K562 (cell line): ENCODE results near the gene RCOR1. TPM values are rescaled to one million over a fixed set of nuclear protein-coding genes. Genes with fewer than 3 reads are reported as not detected.

Experiments used
- ARHGAP35 ChIP-seq: fragments of 450-650 bp; IDR thresholded peaks from 2 replicates; pipeline ENCODE4 v1.6.1; 2018; ENCODE audit not compliant: partially characterized antibody
- ARID1B ChIP-seq: fragments of 450-650 bp; IDR thresholded peaks from 2 replicates; pipeline ENCODE4 v1.6.1; 2016; ENCODE audit warnings: antibody characterized with exemption, mild to moderate bottlenecking, inconsistent platforms
- BRCA1 ChIP-seq, 2 experiments: fragments of 450-650 bp in 1 of 2; sonication (generic) in 1 of 2; formaldehyde crosslinking in 1 of 2; IDR thresholded peaks; 2 replicates each; pipeline versions ENCODE4 v1.5.0 to v1.6.1; 2017 to 2020; ENCODE audit warnings: mild to moderate bottlenecking in 1 of 2, missing genetic modification reagents in 1 of 2
- CEBPB ChIP-seq: fragments of 450-650 bp; IDR thresholded peaks from 2 replicates; pipeline ENCODE4 v1.6.1; 2016; ENCODE audit warnings: missing genetic modification characterization, missing compliant biosample characterization
- EP300 ChIP-seq: IDR thresholded peaks from 2 replicates; pipeline ENCODE4 v1.6.1; 2012; ENCODE audit warnings: low read length, improper control_type of control experiment
- HSF4 ChIP-seq: fragments of 250-450 bp; sonication (Bioruptor Pico); IDR thresholded peaks from 2 replicates; pipeline ENCODE4 v2.1.2; 2022; ENCODE audit warnings: mild to moderate bottlenecking, moderate library complexity, borderline replicate concordance
- IRF2 ChIP-seq: sonication (generic); formaldehyde crosslinking; IDR thresholded peaks from 2 replicates; pipeline ENCODE4 v1.8.1; 2022; ENCODE audit warnings: mild to moderate bottlenecking, missing genetic modification reagents
- KAT7 ChIP-seq: sonication (generic); formaldehyde crosslinking; IDR thresholded peaks from 2 replicates; pipeline ENCODE4 v1.8.0; 2022; ENCODE audit warnings: missing genetic modification reagents, mild to moderate bottlenecking, borderline replicate concordance
- KLF13 ChIP-seq: fragments of 450-650 bp; IDR thresholded peaks from 2 replicates; pipeline ENCODE4 v1.6.1; 2016; ENCODE audit warnings: missing genetic modification characterization, low read depth, mild to moderate bottlenecking, missing compliant biosample characterization, moderate library complexity, borderline replicate concordance
- MTA3 ChIP-seq: fragments of 450-650 bp; formaldehyde crosslinking; IDR thresholded peaks from 2 replicates; pipeline ENCODE4 v1.6.1; 2017; ENCODE audit warnings: mild to moderate bottlenecking, borderline replicate concordance
- NFATC3 ChIP-seq: fragments of 450-650 bp; IDR thresholded peaks from 2 replicates; pipeline ENCODE4 v1.6.1; 2017; ENCODE audit warnings: mild to moderate bottlenecking
- NUFIP1 ChIP-seq: fragments of 450-650 bp; IDR thresholded peaks from 2 replicates; pipeline ENCODE4 v1.6.1; 2018; ENCODE audit not compliant: partially characterized antibody
- PML ChIP-seq: IDR thresholded peaks from 2 replicates; pipeline ENCODE4 v1.6.1; 2012; ENCODE audit warnings: low read length, inconsistent platforms
- POLR2A ChIP-seq: fragments of 450-650 bp; conservative IDR thresholded peaks from 2 replicates; pipeline ENCODE4 v1.6.1; 2016
- PRPF4 ChIP-seq: fragments of 200-400 bp; formaldehyde crosslinking; IDR thresholded peaks from one replicate; pipeline ENCODE4 v1.6.1; 2017; ENCODE audit warnings: low read length, low read depth, mild to moderate bottlenecking; ENCODE audit not compliant: insufficient read depth, poor library complexity, severe bottlenecking
- RFX5 ChIP-seq: IDR thresholded peaks from 2 replicates; pipeline ENCODE4 v1.6.1; 2011; ENCODE audit warnings: low read depth, mild to moderate bottlenecking, improper control_type of control experiment, low read length
- RUNX1 ChIP-seq: sonication (generic); IDR thresholded peaks from 2 replicates; pipeline ENCODE4 v1.6.1; 2016; ENCODE audit warnings: antibody characterized with exemption, low read depth
- SOX6 ChIP-seq: fragments of 450-650 bp; IDR thresholded peaks from 2 replicates; pipeline ENCODE4 v1.6.1; 2014; ENCODE audit warnings: mild to moderate bottlenecking
- SREBF1 ChIP-seq: fragments of 150-350 bp; IDR thresholded peaks from 2 replicates; pipeline ENCODE4 v1.6.1; 2014; ENCODE audit warnings: antibody characterized with exemption, low read depth, low read length, borderline replicate concordance
- TAF9B ChIP-seq: fragments of 450-650 bp; IDR thresholded peaks from 2 replicates; pipeline ENCODE4 v1.6.1; 2018; ENCODE audit warnings: mild to moderate bottlenecking; ENCODE audit not compliant: partially characterized antibody
- TAL1 ChIP-seq: fragments of 450-650 bp; IDR thresholded peaks from 2 replicates; pipeline ENCODE4 v1.6.1; 2016; ENCODE audit warnings: mild to moderate bottlenecking
- TBL1XR1 ChIP-seq, 2 experiments: IDR thresholded peaks; 2 replicates each; pipeline ENCODE4 v1.6.1; 2012; ENCODE audit warnings: improper control_type of control experiment in 2 of 2, low read length in 2 of 2, mild to moderate bottlenecking in 1 of 2
- YBX1 ChIP-seq: fragments of 450-650 bp; IDR thresholded peaks from 2 replicates; pipeline ENCODE4 v1.7.1; 2016; ENCODE audit warnings: mild to moderate bottlenecking
- ZFP30 ChIP-seq: fragments of 250-450 bp; sonication (Bioruptor Pico); IDR thresholded peaks from 2 replicates; pipeline ENCODE4 v1.8.0; 2022; ENCODE audit warnings: moderate library complexity, mild to moderate bottlenecking, inconsistent platforms, borderline replicate concordance
- ZNF316 ChIP-seq: fragments of 450-650 bp; IDR thresholded peaks from 2 replicates; pipeline ENCODE4 v1.6.1; 2016
- ZZZ3 ChIP-seq: fragments of 450-650 bp; IDR thresholded peaks from 2 replicates; pipeline ENCODE4 v1.6.1; 2016; ENCODE audit warnings: antibody characterized with exemption, mild to moderate bottlenecking, moderate library complexity
- polyA plus RNA-seq, 8 experiments: library from polyadenylated mRNA; depleted of rRNA in 4 of 8; stranded (reverse) in 5 of 8; unstranded in 3 of 8; fragments of >200 nt; fragmentation: Nextera tagmentation in 2 of 8; fragmentation: Illumina TruSeq in 1 of 8; extraction: Ambion mirVana in 2 of 8; extraction: Trizol in 1 of 8; gene quantifications; 2 replicates each; pipeline versions ENCODE4 v1.2.1 to v1.2.3, GENCODE V29; 2011 to 2014; ENCODE audit warnings: inconsistent platforms in 1 of 8, missing spikeins in 1 of 8
- total RNA-seq, 7 experiments: library from RNA; depleted of rRNA in 6 of 7; stranded (reverse); fragments of >200 nt in 6 of 7; fragmentation: Illumina TruSeq in 2 of 7; extraction: Trizol in 2 of 7; gene quantifications; 2 replicates each; pipeline versions ENCODE4 v1.2.1 to v1.2.3, GENCODE V29; 2011 to 2021; ENCODE audit warnings: low replicate concordance in 1 of 7
- TF ChIP-seq, protein P1 (sequence below): sonication (generic); formaldehyde crosslinking; IDR thresholded peaks from 2 replicates; pipeline ENCODE4 v1.8.0; 2022; ENCODE audit warnings: mild to moderate bottlenecking, missing genetic modification reagents, borderline replicate concordance
- TF ChIP-seq, protein P2 (sequence below): sonication (generic); formaldehyde crosslinking; IDR thresholded peaks from 2 replicates; pipeline ENCODE4 v1.9.0; 2022; ENCODE audit warnings: mild to moderate bottlenecking, missing genetic modification reagents

The RCOR1 gene
- total and polyA plus RNA-seq, 9 of the 15 experiments (the other 6 are each of a cell fraction or from before 2014, with no cell fraction given): 8.5 to 47.9 (median 20.9) TPM

DNA sequence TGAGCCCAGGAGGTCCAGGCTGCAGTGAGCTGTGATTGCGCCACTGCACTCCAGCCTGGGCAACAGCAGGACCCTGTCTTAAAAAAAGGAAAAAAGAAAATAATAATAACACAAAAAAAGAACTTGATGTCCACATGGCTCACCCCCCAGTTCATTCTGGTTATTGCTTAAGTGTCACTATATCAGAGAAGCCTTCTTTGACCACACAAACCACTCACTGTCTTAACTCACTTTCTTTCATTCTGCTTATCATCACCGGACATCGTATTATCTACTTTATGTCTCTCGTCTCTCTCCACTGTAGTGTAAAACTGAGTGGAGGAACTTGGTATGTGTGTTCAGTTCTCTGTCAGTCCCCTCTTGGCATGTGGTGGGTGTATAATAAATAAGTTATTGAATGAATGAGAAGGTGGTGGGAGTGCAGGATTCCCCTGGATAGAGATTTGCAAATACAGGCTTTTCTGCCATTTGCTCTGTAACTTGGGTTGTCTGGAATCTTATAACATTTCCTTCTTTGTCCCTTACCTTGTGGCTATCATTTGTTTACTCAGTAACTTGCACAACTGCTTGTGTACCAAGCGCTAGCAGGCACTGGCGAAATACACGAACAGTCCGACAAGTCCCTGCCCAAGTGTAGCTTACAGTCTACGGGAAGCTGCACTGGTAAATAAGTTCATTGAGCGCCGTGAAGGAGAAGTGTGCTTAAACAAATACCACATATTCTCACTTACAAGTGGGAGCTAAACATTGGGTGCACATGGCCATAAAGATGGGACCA is 98.2 kb downstream of the RCOR1 start (continued):
- TF ChIP-seq KLF13 (tag): no peak
- no peak for TF ChIP-seq ZFP30 (CRISPR knock-in tag)
- TF ChIP-seq EP300: peak; percentile 16; the same call in 1 of the 2 replicates
- peak; percentile 63 for TF ChIP-seq ARID1B
- no peak for TF ChIP-seq BRCA1 (IDR thresholded peaks at IDR 0.05)
- no peak for TF ChIP-seq BRCA1 (CRISPR knock-in tag; IDR thresholded peaks at IDR 0.05)
- TF ChIP-seq PRPF4: no peak
- TF ChIP-seq ZNF316: no peak
- TF ChIP-seq SREBF1: no peak
- TF ChIP-seq RUNX1: no peak
- no peak for TF ChIP-seq IRF2
- TF ChIP-seq MTA3: no peak
- TF ChIP-seq ARHGAP35: no peak
- TF ChIP-seq SOX6: 0 out of 2 replicates have a peak, but pooled peaks have one; percentile 39
- TF ChIP-seq KAT7: no peak
- TF ChIP-seq NUFIP1: no peak
- TF ChIP-seq CEBPB (tag): peak; percentile 77; the same call in 1 of the 2 replicates
- no peak for TF ChIP-seq TAF9B
- no peak for TF ChIP-seq NFATC3
- no peak for TF ChIP-seq POLR2A
- no peak for TF ChIP-seq YBX1
- TF ChIP-seq, protein P1, sequence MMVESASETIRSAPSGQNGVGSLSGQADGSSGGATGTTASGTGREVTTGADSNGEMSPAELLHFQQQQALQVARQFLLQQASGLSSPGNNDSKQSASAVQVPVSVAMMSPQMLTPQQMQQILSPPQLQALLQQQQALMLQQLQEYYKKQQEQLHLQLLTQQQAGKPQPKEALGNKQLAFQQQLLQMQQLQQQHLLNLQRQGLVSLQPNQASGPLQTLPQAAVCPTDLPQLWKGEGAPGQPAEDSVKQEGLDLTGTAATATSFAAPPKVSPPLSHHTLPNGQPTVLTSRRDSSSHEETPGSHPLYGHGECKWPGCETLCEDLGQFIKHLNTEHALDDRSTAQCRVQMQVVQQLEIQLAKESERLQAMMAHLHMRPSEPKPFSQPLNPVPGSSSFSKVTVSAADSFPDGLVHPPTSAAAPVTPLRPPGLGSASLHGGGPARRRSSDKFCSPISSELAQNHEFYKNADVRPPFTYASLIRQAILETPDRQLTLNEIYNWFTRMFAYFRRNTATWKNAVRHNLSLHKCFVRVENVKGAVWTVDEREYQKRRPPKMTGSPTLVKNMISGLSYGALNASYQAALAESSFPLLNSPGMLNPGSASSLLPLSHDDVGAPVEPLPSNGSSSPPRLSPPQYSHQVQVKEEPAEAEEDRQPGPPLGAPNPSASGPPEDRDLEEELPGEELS: no peak
- TF ChIP-seq RFX5: no peak
- peak; percentile 50; the same call in 1 of the 2 replicates for TF ChIP-seq TAL1
- peak; percentile 39; the same call in 1 of the 2 replicates for TF ChIP-seq PML
- TF ChIP-seq, protein P2, sequence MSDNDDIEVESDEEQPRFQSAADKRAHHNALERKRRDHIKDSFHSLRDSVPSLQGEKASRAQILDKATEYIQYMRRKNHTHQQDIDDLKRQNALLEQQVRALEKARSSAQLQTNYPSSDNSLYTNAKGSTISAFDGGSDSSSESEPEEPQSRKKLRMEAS (CRISPR knock-in tag): no peak
- TF ChIP-seq TBL1XR1 (IDR thresholded peaks at IDR 0.05; ENCODE audit: low read length in 2 of 2): no peak
- no peak for TF ChIP-seq ZZZ3
- no peak for TF ChIP-seq HSF4
